IPS-NIHi11 (cell line): ENCODE results near the gene TEX19.
"Not testable (repeated sequence)": the region's sequence is repeated elsewhere in the genome, so short reads cannot be mapped to it uniquely, and the experiment has no call there.

Experiments
- DNase-seq: peaks from one replicate; pipeline ENCODE4 v3.0.0; 2012; ENCODE audit warnings: mixed read lengths, low spot score

Gene TEX19

GRCh38 chr17:82377294-82377693 is 18.2 kb downstream of the TEX19 start:
- DNase-seq: not testable (repeated sequence)

GRCh38 chr17:82377924-82378740 is 19.1 kb downstream of the TEX19 start:
- DNase-seq: no peak

- DNase-seq: no peak
Measured at GRCh38 chr17:82378741-82379021, 19.6 kb downstream of the TEX19 start.

GRCh38 chr17:82380860-82381702 is 22.0 kb downstream of the TEX19 start:
- no peak for DNase-seq

- DNase-seq: not testable (repeated sequence)
Measured at GRCh38 chr17:82381703-82382009, 22.6 kb downstream of the TEX19 start.

GRCh38 chr17:82382220-82382932 is 23.3 kb downstream of the TEX19 start:
- DNase-seq: not testable (repeated sequence)

GRCh38 chr17:82382933-82383255 is 23.8 kb downstream of the TEX19 start:
- DNase-seq: no peak

GRCh38 chr17:82383411-82383810 is 24.4 kb downstream of the TEX19 start:
- no peak for DNase-seq

GRCh38 chr17:82384051-82384729 is 25.1 kb downstream of the TEX19 start:
- no peak for DNase-seq

GRCh38 chr17:82384730-82385481 is 25.9 kb downstream of the TEX19 start:
- peak; percentile 75 for DNase-seq

GRCh38 chr17:82385559-82386254 is 26.7 kb downstream of the TEX19 start:
- no peak for DNase-seq

GRCh38 chr17:82386255-82386831 is 27.3 kb downstream of the TEX19 start:
- no peak for DNase-seq

GRCh38 chr17:82386881-82387704 is 28.0 kb downstream of the TEX19 start:
- DNase-seq: no peak

GRCh38 chr17:82387705-82388106 is 28.7 kb downstream of the TEX19 start:
- no peak for DNase-seq

- DNase-seq: peak; percentile 78
Measured at GRCh38 chr17:82388223-82388921, 29.3 kb downstream of the TEX19 start.

GRCh38 chr17:82388922-82389283 is 29.9 kb downstream of the TEX19 start:
- no peak for DNase-seq

- DNase-seq: no peak
Measured at GRCh38 chr17:82389379-82389778, 30.3 kb downstream of the TEX19 start.

- no peak for DNase-seq
Measured at GRCh38 chr17:82390015-82390859, 31.2 kb downstream of the TEX19 start.
